ENCODE measurements around the gene CPED1. TPM values are rescaled to one million over a fixed set of nuclear protein-coding genes. Genes with fewer than 3 reads are reported as not detected.
A peak's percentile ranks its signal among the peaks of the same experiment; 100 is the strongest.

CPED1 gene
- total RNA-seq, 1 donor from 2014 or later: 33.8 TPM

DNA sequence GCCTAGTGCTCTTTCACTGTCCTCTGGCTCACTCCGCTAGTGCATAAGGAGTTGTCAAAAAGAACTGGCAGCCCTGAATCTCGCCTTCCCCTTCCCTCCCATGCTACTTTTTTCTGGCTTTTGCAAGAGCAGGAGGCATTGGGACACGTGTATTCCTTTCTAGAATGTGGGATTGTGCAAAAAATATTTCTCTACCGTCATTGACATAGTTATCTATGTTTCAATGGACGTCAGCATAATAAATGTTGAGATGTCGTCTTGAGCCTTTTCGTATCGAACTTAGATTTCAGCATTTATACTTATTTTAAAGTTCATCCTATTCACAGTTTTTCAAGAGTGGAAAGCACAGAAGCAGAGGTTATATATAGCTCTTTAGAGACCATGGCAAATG, 37.2 kb upstream of the CPED1 start:
- no peak for DNase-seq
- Histone ChIP-seq H3K27me3 (ENCODE audit: low read depth) (no peaks in the 10 kb centered on the region), H3K9me3 (replicated peaks) (no peaks in the 10 kb centered on the region), H3K27ac (replicated peaks) (peak overlapping the region; percentile 98), H3K4me1 (peaks cover 44% of the 10 kb centered on the region), H3K4me3 (peak overlapping the region; percentile 75), H3K36me3 (peaks cover 31% of the 10 kb centered on the region)
- intact Hi-C loops (cut with micrococcal nuclease): no loop called here
- TF ChIP-seq, protein P1, sequence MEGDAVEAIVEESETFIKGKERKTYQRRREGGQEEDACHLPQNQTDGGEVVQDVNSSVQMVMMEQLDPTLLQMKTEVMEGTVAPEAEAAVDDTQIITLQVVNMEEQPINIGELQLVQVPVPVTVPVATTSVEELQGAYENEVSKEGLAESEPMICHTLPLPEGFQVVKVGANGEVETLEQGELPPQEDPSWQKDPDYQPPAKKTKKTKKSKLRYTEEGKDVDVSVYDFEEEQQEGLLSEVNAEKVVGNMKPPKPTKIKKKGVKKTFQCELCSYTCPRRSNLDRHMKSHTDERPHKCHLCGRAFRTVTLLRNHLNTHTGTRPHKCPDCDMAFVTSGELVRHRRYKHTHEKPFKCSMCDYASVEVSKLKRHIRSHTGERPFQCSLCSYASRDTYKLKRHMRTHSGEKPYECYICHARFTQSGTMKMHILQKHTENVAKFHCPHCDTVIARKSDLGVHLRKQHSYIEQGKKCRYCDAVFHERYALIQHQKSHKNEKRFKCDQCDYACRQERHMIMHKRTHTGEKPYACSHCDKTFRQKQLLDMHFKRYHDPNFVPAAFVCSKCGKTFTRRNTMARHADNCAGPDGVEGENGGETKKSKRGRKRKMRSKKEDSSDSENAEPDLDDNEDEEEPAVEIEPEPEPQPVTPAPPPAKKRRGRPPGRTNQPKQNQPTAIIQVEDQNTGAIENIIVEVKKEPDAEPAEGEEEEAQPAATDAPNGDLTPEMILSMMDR (IDR thresholded peaks at IDR 0.05; ENCODE audit: borderline replicate concordance): no peak

GRCh38 chr7:120951826-120952225, 36.7 kb upstream of the CPED1 start:
- TF ChIP-seq, protein P1 (IDR thresholded peaks at IDR 0.05; ENCODE audit: borderline replicate concordance): no peak

DNA sequence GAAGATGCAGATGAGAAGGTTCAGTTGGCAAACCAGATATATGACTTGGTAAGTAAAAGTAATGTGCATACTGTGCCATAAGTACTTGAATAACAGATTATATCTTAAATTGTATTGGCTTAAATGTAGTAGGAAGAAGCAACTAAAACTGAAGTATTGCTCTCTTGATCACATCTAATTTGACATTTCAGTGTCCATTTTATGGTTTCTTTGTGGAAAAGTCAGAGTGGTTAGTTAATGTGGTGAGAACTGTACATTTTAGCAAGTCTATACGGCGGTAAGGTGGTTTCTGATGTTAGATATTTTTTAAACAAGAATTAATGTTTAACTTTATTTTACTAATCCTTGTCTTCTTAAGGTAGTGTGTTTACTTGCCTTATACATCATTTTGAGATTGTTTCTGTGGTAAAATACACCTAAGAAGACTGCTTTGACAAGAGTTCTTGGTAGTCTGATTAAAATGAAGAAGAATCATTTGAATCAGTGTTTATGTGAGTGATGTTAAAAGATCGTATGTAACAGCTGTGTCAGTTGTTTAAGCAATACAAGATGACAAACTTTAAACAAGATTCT, 32.8 kb upstream of the CPED1 start:
- peaks cover 38% of the 10 kb centered on the region for H3K4me1 ChIP-seq
- no peak overlapping the region for H3K4me3 ChIP-seq
- intact Hi-C loops (cut with micrococcal nuclease): no loop called here
- DNase-seq: no peak
- no peak overlapping the region for H3K27ac ChIP-seq (replicated peaks)
- H3K36me3 ChIP-seq: peaks cover 62% of the 10 kb centered on the region
- H3K9me3 ChIP-seq (replicated peaks): no peaks in the 10 kb centered on the region
- no peaks in the 10 kb centered on the region for H3K27me3 ChIP-seq (ENCODE audit: low read depth)
- TF ChIP-seq, protein P1 (IDR thresholded peaks at IDR 0.05; ENCODE audit: borderline replicate concordance): no peak

More at GRCh38 chr7:120951826-120952225, 36.7 kb upstream of the CPED1 start:
- no peak for DNase-seq
- intact Hi-C loops (cut with micrococcal nuclease): no loop called here
- H3K27ac ChIP-seq (replicated peaks): peak overlapping the region; percentile 98
- H3K4me3 ChIP-seq: peak overlapping the region; percentile 75
- peaks cover 44% of the 10 kb centered on the region for H3K4me1 ChIP-seq
- H3K36me3 ChIP-seq: peaks cover 36% of the 10 kb centered on the region
- H3K9me3 ChIP-seq (replicated peaks): no peaks in the 10 kb centered on the region
- no peaks in the 10 kb centered on the region for H3K27me3 ChIP-seq (ENCODE audit: low read depth)

GRCh38 chr7:120959929-120960484, 28.5 kb upstream of the CPED1 start:
- Histone ChIP-seq H3K36me3 (peaks cover 49% of the 10 kb centered on the region), H3K4me1 (peaks cover 26% of the 10 kb centered on the region), H3K27ac (replicated peaks) (no peak overlapping the region), H3K9me3 (replicated peaks) (no peaks in the 10 kb centered on the region), H3K4me3 (no peak overlapping the region), H3K27me3 (ENCODE audit: low read depth) (no peaks in the 10 kb centered on the region)
- TF ChIP-seq, protein P1 (IDR thresholded peaks at IDR 0.05; ENCODE audit: borderline replicate concordance): no peak
- no peak for DNase-seq
- intact Hi-C loops (cut with micrococcal nuclease): no loop called here

DNA sequence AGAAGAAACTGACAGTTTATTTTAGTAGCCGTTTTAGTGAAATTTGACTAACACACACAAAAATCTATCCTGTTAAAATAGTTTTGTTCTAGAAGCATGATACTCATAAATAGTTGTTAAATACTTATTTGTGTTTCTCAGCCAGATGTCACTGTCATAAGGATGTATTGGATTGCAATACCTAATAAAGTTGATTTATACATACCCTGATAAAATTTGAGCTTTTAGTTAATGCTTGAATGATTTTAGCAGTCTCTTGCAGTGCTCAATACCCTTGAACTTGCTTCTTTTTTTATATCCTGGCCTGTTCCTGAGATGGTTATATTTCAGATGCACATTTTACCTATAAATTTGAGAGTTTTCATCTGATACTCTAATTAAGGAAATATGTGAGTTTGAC, 27.8 kb upstream of the CPED1 start:
- H3K27ac ChIP-seq (replicated peaks): no peak overlapping the region
- intact Hi-C loops (cut with micrococcal nuclease): no loop called here
- H3K36me3 ChIP-seq: peaks cover 49% of the 10 kb centered on the region
- H3K4me1 ChIP-seq: peaks cover 25% of the 10 kb centered on the region
- DNase-seq: no peak
- TF ChIP-seq, protein P1 (IDR thresholded peaks at IDR 0.05; ENCODE audit: borderline replicate concordance): no peak
- no peaks in the 10 kb centered on the region for H3K9me3 ChIP-seq (replicated peaks)
- no peaks in the 10 kb centered on the region for H3K27me3 ChIP-seq (ENCODE audit: low read depth)
- H3K4me3 ChIP-seq: no peak overlapping the region
